GM21360 (cell line): Measurements from ENCODE around the gene SERTAD4.
A peak's percentile ranks its signal among the peaks of the same experiment; 100 is the strongest.
"Not testable (repeated sequence)": the region's sequence is repeated elsewhere in the genome, so short reads cannot be mapped to it uniquely, and the experiment has no call there.

ENCODE experiments used
- ATAC-seq: cut with Tn5 transposase; IDR thresholded peaks from one replicate; pipeline ENCODE4 v1.9.1; 2021; ENCODE audit warnings: mild to moderate bottlenecking, moderate library complexity; ENCODE audit not compliant: unreplicated experiment

Gene SERTAD4

GRCh38 chr1:210257698-210258529 lies 25.3 kb downstream of the SERTAD4 start:
- no peak for ATAC-seq

- ATAC-seq = no peak
Measured at GRCh38 chr1:210259561-210259960, 27.0 kb downstream of the SERTAD4 start.

- ATAC-seq = no peak
Measured at GRCh38 chr1:210260096-210260495, 27.5 kb downstream of the SERTAD4 start.

GRCh38 chr1:210262167-210262896 lies 29.7 kb downstream of the SERTAD4 start:
- ATAC-seq = no peak

- ATAC-seq = no peak
Measured at GRCh38 chr1:210262897-210263272, 30.3 kb downstream of the SERTAD4 start.

- no peak for ATAC-seq
Measured at GRCh38 chr1:210263963-210264362, 31.4 kb downstream of the SERTAD4 start.

- ATAC-seq = no peak
Measured at GRCh38 chr1:210264496-210265380, 32.1 kb downstream of the SERTAD4 start.

- not testable (repeated sequence) for ATAC-seq
Measured at GRCh38 chr1:210265392-210265955, 32.9 kb downstream of the SERTAD4 start.

- no peak for ATAC-seq
Measured at GRCh38 chr1:210269981-210270380, 37.4 kb downstream of the SERTAD4 start.

- no peak for ATAC-seq
Measured at GRCh38 chr1:210272666-210273065, 40.1 kb downstream of the SERTAD4 start.

- no peak for ATAC-seq
Measured at GRCh38 chr1:210280221-210280620, 47.6 kb downstream of the SERTAD4 start.

- no peak for ATAC-seq
Measured at GRCh38 chr1:210288116-210288515, 55.5 kb downstream of the SERTAD4 start.

- ATAC-seq = no peak
Measured at GRCh38 chr1:210289248-210289647, 56.7 kb downstream of the SERTAD4 start.

GRCh38 chr1:210291081-210291764 lies 58.6 kb downstream of the SERTAD4 start:
- ATAC-seq = no peak

- no peak for ATAC-seq
Measured at GRCh38 chr1:210291786-210292230, 59.2 kb downstream of the SERTAD4 start.

GRCh38 chr1:210292231-210292871 lies 59.8 kb downstream of the SERTAD4 start:
- ATAC-seq = peak; percentile 81

GRCh38 chr1:210293171-210293607 lies 60.6 kb downstream of the SERTAD4 start:
- no peak for ATAC-seq

- no peak for ATAC-seq
Measured at GRCh38 chr1:210294999-210295745, 62.6 kb downstream of the SERTAD4 start.
